Body of pancreas (tissue), 4 donors: ENCODE measurements around the gene TOR4A.

Experiments
- POLR2A ChIP-seq, 3 donors: fragments of 450-650 bp; IDR thresholded peaks; one replicate each; pipeline ENCODE4 v1.6.1; 2016; ENCODE audit warnings: antibody characterized with exemption in 3 of 3, mild to moderate bottlenecking in 2 of 3
- TF ChIP-seq, protein P1 (sequence below), 7 experiments: fragments of 450-650 bp in 4 of 7; fragments of 200-600 bp in 3 of 7; sonication (generic) in 3 of 7; IDR thresholded peaks; one replicate each; pipeline ENCODE4 v1.5.1; 2016 to 2019; ENCODE audit warnings: antibody characterized with exemption in 7 of 7

GRCh38 chr9:137270929-137271695 lies 6.4 kb upstream of the TOR4A start:
- TF ChIP-seq, protein P1, sequence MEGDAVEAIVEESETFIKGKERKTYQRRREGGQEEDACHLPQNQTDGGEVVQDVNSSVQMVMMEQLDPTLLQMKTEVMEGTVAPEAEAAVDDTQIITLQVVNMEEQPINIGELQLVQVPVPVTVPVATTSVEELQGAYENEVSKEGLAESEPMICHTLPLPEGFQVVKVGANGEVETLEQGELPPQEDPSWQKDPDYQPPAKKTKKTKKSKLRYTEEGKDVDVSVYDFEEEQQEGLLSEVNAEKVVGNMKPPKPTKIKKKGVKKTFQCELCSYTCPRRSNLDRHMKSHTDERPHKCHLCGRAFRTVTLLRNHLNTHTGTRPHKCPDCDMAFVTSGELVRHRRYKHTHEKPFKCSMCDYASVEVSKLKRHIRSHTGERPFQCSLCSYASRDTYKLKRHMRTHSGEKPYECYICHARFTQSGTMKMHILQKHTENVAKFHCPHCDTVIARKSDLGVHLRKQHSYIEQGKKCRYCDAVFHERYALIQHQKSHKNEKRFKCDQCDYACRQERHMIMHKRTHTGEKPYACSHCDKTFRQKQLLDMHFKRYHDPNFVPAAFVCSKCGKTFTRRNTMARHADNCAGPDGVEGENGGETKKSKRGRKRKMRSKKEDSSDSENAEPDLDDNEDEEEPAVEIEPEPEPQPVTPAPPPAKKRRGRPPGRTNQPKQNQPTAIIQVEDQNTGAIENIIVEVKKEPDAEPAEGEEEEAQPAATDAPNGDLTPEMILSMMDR (IDR thresholded peaks at IDR 0.05), result no peak
- no peak for TF ChIP-seq POLR2A (IDR thresholded peaks at IDR 0.05)
